PFSK-1 (cell line): ENCODE measurements around the gene GPC6.

ENCODE experiments used
- FOXP2 ChIP-seq: optimal IDR thresholded peaks from 2 replicates; pipeline ENCODE3; 2011; ENCODE audit warnings: borderline replicate concordance, control low read depth, inconsistent platforms; ENCODE audit not compliant: insufficient read depth; ENCODE audit errors: extremely low read length, extremely low read depth
- POLR2AphosphoS5 ChIP-seq: IDR thresholded peaks from 2 replicates; pipeline ENCODE4 v1.6.1; 2012; ENCODE audit warnings: low read depth, mild to moderate bottlenecking, control low read depth, low read length, moderate library complexity
- SIN3A ChIP-seq: IDR thresholded peaks from 2 replicates; pipeline ENCODE4 v1.6.1; 2012; ENCODE audit warnings: mild to moderate bottlenecking, low read length, moderate library complexity, borderline replicate concordance; ENCODE audit not compliant: insufficient read depth
- TAF1 ChIP-seq: IDR thresholded peaks from 2 replicates; pipeline ENCODE4 v1.6.1; 2012; ENCODE audit warnings: low read length, control low read depth, borderline replicate concordance; ENCODE audit not compliant: insufficient read depth
- TF ChIP-seq, protein P1 (sequence below), 2 experiments: IDR thresholded peaks; 2 replicates each; pipeline versions ENCODE4 v1.6.1 to v1.8.0; 2011 to 2012; ENCODE audit warnings: low read depth in 2 of 2, low read length in 2 of 2, control low read depth in 1 of 2, inconsistent platforms in 1 of 2, mild to moderate bottlenecking in 1 of 2, moderate library complexity in 1 of 2; ENCODE audit not compliant: insufficient read depth in 1 of 2

The GPC6 gene

DNA sequence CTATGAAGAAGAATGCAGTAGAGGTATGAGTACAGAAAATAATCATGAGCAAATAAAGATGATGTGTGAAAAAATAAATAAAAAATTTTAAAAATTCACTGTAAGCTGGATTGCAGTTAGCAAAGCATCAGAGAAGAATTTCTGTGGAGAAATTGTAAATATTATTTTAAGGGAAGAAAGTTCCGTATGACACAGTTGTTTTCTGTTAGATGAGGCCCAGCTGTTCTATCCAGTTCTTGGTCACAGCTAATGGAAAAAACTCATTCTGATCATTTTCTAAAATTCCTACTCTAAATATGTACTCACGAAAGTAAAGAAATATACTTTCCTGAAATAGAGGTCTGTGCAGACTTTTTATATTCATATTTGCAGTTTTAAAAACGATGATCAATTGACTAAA lies 674.1 kb downstream of the GPC6 start:
- TF ChIP-seq, protein P1, sequence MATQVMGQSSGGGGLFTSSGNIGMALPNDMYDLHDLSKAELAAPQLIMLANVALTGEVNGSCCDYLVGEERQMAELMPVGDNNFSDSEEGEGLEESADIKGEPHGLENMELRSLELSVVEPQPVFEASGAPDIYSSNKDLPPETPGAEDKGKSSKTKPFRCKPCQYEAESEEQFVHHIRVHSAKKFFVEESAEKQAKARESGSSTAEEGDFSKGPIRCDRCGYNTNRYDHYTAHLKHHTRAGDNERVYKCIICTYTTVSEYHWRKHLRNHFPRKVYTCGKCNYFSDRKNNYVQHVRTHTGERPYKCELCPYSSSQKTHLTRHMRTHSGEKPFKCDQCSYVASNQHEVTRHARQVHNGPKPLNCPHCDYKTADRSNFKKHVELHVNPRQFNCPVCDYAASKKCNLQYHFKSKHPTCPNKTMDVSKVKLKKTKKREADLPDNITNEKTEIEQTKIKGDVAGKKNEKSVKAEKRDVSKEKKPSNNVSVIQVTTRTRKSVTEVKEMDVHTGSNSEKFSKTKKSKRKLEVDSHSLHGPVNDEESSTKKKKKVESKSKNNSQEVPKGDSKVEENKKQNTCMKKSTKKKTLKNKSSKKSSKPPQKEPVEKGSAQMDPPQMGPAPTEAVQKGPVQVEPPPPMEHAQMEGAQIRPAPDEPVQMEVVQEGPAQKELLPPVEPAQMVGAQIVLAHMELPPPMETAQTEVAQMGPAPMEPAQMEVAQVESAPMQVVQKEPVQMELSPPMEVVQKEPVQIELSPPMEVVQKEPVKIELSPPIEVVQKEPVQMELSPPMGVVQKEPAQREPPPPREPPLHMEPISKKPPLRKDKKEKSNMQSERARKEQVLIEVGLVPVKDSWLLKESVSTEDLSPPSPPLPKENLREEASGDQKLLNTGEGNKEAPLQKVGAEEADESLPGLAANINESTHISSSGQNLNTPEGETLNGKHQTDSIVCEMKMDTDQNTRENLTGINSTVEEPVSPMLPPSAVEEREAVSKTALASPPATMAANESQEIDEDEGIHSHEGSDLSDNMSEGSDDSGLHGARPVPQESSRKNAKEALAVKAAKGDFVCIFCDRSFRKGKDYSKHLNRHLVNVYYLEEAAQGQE (IDR thresholded peaks at IDR 0.05; ENCODE audit: insufficient read depth in 1 of 2, low read depth in 2 of 2, low read length in 2 of 2) = no peak
- TF ChIP-seq SIN3A (no peak), TAF1 (no peak), FOXP2 (no peak), POLR2AphosphoS5 (no peak)

GRCh38 chr13:93903909-93904308 lies 677.3 kb downstream of the GPC6 start:
- TF ChIP-seq FOXP2 (no peak), SIN3A (no peak), TAF1 (no peak), POLR2AphosphoS5 (no peak)
- TF ChIP-seq, protein P1 (IDR thresholded peaks at IDR 0.05; ENCODE audit: insufficient read depth in 1 of 2, low read depth in 2 of 2, low read length in 2 of 2) = no peak

DNA sequence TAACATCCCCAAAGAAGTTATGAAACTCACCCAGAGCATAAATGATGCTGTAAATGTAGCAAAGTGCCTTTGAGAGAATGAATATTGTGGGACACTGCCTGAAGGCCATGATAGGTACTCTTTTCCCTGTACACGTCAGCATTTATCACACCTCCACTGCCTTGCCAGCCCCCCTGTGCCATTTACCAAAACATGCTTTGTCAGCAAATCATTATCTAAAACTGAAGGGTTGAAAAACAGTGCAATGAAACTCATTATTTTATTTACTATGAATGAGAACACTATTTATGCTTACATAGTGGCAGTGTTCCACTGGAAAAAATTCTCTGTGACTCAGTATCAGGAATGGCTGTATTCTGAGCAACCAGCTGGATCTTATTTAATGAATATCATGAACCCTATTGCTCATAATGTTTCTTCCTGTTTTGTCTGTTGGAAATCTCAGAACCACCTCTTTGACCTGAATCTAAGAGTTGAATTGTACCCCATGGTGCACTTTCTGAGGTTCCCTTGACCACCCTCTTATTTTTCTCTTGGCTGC lies 688.7 kb downstream of the GPC6 start:
- TF ChIP-seq, protein P1 (IDR thresholded peaks at IDR 0.05; ENCODE audit: insufficient read depth in 1 of 2, low read depth in 2 of 2, low read length in 2 of 2) = no peak
- TF ChIP-seq SIN3A = no peak
- TF ChIP-seq POLR2AphosphoS5 = no peak
- no peak for TF ChIP-seq FOXP2
- TF ChIP-seq TAF1 = no peak

DNA sequence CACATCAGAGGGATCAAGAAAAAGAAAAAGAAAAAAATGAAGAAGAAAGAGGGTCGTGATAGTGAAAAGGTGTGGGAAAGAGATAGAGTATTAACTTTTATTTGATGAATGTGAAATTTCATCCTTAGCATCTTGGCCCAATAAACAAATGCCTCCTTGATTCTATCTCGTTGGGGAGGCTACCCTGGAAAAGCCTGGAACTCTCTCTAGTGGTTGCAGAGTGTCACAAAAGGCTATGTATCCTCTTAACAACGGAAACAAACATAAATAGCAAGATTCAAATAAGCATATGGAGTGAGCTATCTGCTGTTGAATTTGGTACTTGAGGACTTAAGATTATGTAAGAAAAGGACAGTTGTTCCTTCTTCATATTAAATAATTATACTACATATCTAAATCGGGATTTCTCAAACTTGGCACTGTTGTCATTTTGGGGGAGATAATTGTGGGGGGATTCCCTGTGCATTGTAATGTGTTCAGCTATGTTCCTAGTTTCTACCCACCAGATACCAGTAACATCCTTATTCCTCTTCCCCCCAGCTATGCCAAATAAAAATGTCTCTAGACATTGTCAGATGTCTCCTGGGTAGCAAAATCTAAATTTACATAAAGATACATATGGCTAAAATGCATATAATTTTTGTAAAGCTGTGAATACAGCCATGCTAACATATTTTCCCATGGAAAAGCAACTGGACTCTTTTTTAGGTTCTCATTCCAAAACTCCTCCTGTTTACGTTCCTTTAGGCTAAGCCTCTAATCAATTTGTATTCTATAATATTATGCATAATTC lies 695.7 kb downstream of the GPC6 start:
- no peak for TF ChIP-seq SIN3A
- TF ChIP-seq POLR2AphosphoS5 = no peak

- TF ChIP-seq FOXP2 = no peak
- no peak for TF ChIP-seq SIN3A
- no peak for TF ChIP-seq TAF1
- TF ChIP-seq, protein P1 (IDR thresholded peaks at IDR 0.05; ENCODE audit: insufficient read depth in 1 of 2, low read depth in 2 of 2, low read length in 2 of 2) = no peak
- TF ChIP-seq POLR2AphosphoS5 = no peak
Measured at GRCh38 chr13:93925990-93926389, 699.4 kb downstream of the GPC6 start.
